ENCODE data around the gene RECQL5. TPM values are rescaled to one million over a fixed set of nuclear protein-coding genes. Genes with fewer than 3 reads are reported as not detected.
"Not testable (repeated sequence)": the region's sequence is repeated elsewhere in the genome, so short reads cannot be mapped to it uniquely, and the experiment has no call there.

RECQL5 gene
- total and polyA plus RNA-seq, 10 donors = 25.7 to 51.0 (median 38.6) TPM

DNA sequence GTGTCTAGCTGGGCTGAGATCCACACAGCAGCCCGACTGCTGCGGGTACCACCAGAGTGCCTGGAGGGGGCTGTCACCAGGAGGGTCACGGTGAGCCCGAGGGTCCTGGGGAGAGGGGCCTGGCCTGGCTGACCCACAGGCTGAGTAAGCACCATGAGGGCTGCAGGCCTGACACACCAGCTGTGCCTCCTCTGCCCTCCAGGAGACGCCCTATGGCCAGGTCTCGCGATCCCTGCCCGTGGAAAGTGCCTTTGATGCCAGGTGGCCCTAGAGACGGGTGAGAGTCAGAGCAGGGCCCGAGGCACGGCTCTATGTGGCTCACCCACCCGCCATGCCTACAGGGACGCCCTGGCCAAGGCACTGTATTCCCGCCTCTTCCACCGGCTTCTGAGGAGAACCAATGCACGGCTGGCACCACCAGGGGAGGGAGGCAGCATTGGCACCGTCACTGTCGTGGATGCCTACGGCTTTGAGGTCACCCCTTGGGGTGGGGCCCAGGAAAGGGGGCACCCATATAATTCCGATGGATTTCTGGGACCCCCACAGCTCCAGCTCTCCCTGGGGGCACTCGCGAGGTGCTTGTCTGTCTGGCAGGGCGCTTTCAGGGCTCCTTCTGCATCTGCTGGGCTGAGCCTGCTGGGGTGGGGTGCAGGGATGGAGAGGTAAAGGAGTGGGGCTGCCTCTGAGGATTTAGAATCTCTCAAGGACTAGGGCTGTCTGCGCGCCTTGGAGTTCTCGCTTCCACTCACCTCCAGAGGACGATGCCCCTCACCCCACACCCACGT lies 72.3 kb downstream of the RECQL5 start:
- WGBS, 5 donors = 85 to 88% (median 85%) methylated on average over 18 to 28 of the region's 28 CpGs
- Histone ChIP-seq H3K27me3 (replicated peaks in 1 of 7) (no peaks in the 10 kb centered on the region), H3K36me3 (peaks cover 0 to 56% (median 3%) of the 10 kb centered on the region in 6 donors), H3K9me3 (no peaks in the 10 kb centered on the region), H3K4me1 (peaks cover 5 to 16% (median 11%) of the 10 kb centered on the region in 6 donors), H3K27ac (no peak overlapping the region), H3K4me3 (no peak overlapping the region)
- intact Hi-C loops (cut with DNase I; ENCODE audit: low total_unique reads) = no loop called here
- DNase-seq = no peak
- TF ChIP-seq POLR2AphosphoS5 (IDR thresholded peaks at IDR 0.05) = peak in 2 of 3 donors; percentile 39 to 69
- TF ChIP-seq, protein P1, sequence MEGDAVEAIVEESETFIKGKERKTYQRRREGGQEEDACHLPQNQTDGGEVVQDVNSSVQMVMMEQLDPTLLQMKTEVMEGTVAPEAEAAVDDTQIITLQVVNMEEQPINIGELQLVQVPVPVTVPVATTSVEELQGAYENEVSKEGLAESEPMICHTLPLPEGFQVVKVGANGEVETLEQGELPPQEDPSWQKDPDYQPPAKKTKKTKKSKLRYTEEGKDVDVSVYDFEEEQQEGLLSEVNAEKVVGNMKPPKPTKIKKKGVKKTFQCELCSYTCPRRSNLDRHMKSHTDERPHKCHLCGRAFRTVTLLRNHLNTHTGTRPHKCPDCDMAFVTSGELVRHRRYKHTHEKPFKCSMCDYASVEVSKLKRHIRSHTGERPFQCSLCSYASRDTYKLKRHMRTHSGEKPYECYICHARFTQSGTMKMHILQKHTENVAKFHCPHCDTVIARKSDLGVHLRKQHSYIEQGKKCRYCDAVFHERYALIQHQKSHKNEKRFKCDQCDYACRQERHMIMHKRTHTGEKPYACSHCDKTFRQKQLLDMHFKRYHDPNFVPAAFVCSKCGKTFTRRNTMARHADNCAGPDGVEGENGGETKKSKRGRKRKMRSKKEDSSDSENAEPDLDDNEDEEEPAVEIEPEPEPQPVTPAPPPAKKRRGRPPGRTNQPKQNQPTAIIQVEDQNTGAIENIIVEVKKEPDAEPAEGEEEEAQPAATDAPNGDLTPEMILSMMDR (IDR thresholded peaks at IDR 0.05 in 8 of 11, conservative IDR thresholded peaks at IDR 0.05 in 3 of 11) = no peak

DNA sequence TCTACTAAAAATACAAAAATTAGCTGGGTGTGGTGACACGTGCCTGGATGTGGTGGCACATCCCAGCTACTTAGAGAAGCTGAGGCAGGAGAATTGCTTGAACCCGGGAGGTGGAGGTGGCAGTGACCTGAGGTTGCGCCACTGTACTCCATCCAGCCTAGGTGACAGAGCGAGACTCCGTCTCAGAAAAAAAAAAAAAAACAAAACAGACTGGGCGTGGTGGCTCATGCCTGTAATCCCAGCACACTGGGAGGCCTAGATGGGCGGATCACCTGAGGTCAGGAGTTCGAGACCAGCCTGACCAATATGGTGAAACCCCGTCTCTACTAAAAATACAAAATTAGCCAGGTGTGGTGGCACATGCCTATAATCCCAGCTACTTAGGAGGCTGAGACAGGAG lies 73.5 kb downstream of the RECQL5 start:
- WGBS, 5 donors = 87 to 97% (median 90%) methylated on average over 9 of the region's 9 CpGs
- H3K9me3 ChIP-seq; H3K27ac ChIP-seq; H3K27me3 ChIP-seq (replicated peaks in 1 of 7); H3K4me3 ChIP-seq; DNase-seq; intact Hi-C loops (cut with DNase I; ENCODE audit: low total_unique reads): not testable (repeated sequence)
- H3K36me3 ChIP-seq = peaks cover 0 to 56% (median 3%) of the 10 kb centered on the region in 6 donors
- H3K4me1 ChIP-seq = peaks cover 6 to 25% (median 16%) of the 10 kb centered on the region in 6 donors

DNA sequence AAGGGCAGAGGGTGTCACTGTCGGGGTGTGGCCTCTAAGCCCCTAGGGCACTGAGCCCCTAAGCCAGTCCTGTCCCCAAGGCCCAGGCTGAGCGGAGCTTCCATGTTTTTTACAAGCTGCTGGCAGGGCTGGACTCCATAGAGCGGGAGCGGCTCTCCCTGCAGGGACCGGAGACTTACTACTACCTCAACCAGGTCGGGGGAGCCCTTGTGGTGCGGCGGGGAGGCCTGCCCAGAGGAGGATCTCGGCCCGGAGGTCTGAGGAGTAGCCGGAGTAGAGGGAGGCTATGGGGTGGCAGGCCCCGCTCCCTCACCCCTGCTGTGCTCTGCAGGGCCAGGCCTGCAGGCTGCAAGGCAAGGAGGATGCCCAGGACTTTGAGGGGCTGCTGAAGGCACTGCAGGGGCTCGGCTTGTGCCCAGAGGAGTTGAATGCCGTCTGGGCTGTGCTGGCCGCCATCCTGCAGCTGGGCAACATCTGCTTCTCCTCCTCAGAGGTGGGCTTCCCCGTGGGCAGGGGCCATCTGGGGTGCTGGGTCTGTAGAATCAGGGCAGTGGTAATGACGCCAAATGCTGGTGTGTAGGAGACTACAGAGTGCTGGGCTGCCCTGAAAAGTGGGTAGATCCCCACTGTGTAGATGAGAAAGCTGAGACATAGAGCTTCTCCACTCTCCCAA lies 74.5 kb downstream of the RECQL5 start:
- 90 to 97% (median 92%) methylated on average over 7 to 17 of the region's 17 CpGs for WGBS, 5 donors
- peak; percentile 77 for DNase-seq
- intact Hi-C loops (cut with DNase I; ENCODE audit: low total_unique reads) = no loop called here

DNA sequence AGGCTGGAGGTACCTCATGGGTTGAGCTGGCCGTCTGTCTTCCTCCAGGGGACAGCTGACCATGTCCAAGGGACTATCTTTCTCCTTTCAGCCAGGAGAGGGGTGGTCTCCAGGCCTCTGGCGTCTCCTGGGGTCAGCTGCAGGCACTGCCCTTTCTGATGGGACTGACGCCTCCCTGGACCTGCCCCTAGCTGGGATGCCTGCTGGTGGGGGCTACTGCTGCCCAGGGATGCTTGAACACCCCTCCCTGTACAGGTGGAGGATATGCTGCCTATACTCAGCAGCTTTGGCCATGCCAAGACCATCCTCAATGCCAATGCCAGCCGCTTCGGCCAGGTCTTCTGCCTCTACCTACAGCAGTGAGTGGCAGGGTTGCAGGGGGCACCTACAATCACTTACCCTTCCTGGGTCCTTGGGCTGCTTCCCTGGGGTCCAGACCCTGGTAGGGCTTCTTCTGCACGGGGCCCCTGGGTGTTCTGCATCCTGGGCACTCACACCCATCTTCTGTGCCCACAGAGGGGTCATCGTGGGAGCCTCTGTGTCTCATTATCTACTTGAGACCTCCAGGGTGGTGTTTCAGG lies 75.1 kb downstream of the RECQL5 start:
- Histone ChIP-seq H3K27me3 (replicated peaks in 1 of 7) (peaks cover 0 to 11% (median 0%) of the 10 kb centered on the region in 7 donors), H3K4me3 (no peak overlapping the region), H3K27ac (no peak overlapping the region), H3K4me1 (peaks cover 6 to 42% (median 29%) of the 10 kb centered on the region in 6 donors), H3K9me3 (no peaks in the 10 kb centered on the region), H3K36me3 (peaks cover 0 to 51% (median 3%) of the 10 kb centered on the region in 6 donors)
- TF ChIP-seq, protein P1 (IDR thresholded peaks at IDR 0.05 in 8 of 11, conservative IDR thresholded peaks at IDR 0.05 in 3 of 11) = no peak
- TF ChIP-seq POLR2AphosphoS5 (IDR thresholded peaks at IDR 0.05) (peak in 1 of 3 donors; percentile 11), POLR2A (IDR thresholded peaks at IDR 0.05) (no peak)
- intact Hi-C loops (cut with DNase I; ENCODE audit: low total_unique reads) = no loop called here
- WGBS, 5 donors = 62 to 98% (median 88%) methylated on average over 2 to 7 of the region's 7 CpGs
- DNase-seq = no peak

More for the DNA sequence above, 74.5 kb downstream of the RECQL5 start:
- Histone ChIP-seq H3K9me3 (no peaks in the 10 kb centered on the region), H3K27me3 (replicated peaks in 1 of 7) (peaks cover 0 to 10% (median 0%) of the 10 kb centered on the region in 7 donors), H3K27ac (no peak overlapping the region), H3K4me1 (peaks cover 6 to 35% (median 25%) of the 10 kb centered on the region in 6 donors), H3K4me3 (no peak overlapping the region), H3K36me3 (peaks cover 0 to 56% (median 3%) of the 10 kb centered on the region in 6 donors)
- TF ChIP-seq POLR2A (IDR thresholded peaks at IDR 0.05) (no peak), POLR2AphosphoS5 (IDR thresholded peaks at IDR 0.05) (peak in 2 of 3 donors; percentile 31 to 49)
- TF ChIP-seq, protein P1 (IDR thresholded peaks at IDR 0.05 in 8 of 11, conservative IDR thresholded peaks at IDR 0.05 in 3 of 11) = no peak
